Thyroid gland (tissue), 4 donors: ENCODE results near the gene APOL3. TPM values are rescaled to one million over a fixed set of nuclear protein-coding genes. Genes with fewer than 3 reads are reported as not detected.
"Not testable (repeated sequence)": the region's sequence is repeated elsewhere in the genome, so short reads cannot be mapped to it uniquely, and the experiment has no call there.

Experiments used
- DNase-seq, 2 donors: peaks; one replicate each; pipeline ENCODE4 v3.0.0-alpha.2; 2019
- H3K27ac ChIP-seq, 3 donors: fragments of 200-600 bp; sonication (generic); 1 replicate in 2 of 3; 2 replicates in 1 of 3; pipeline ENCODE4 v1.5.1; 2016 to 2019; ENCODE audit warnings: mild to moderate bottlenecking in 1 of 3, moderate library complexity in 1 of 3
- H3K27me3 ChIP-seq: fragments of 200-600 bp; sonication (generic); one replicate; pipeline ENCODE4 v1.5.1; 2019
- H3K36me3 ChIP-seq, 2 donors: fragments of 200-600 bp; sonication (generic); one replicate each; pipeline ENCODE4 v1.5.1; 2016 to 2019
- H3K4me1 ChIP-seq, 2 donors: fragments of 200-600 bp; sonication (generic); one replicate each; pipeline ENCODE4 v1.5.1; 2017 to 2019
- H3K4me3 ChIP-seq, 3 donors: fragments of 200-600 bp; sonication (generic); replicated peaks in 1 of 3; 1 replicate in 2 of 3; 2 replicates in 1 of 3; pipeline ENCODE4 v1.5.1; 2016; ENCODE audit warnings: mild to moderate bottlenecking in 1 of 3
- H3K9me3 ChIP-seq: fragments of 200-600 bp; sonication (generic); one replicate; pipeline ENCODE4 v1.5.1; 2017
- CTCF ChIP-seq, 6 experiments: fragments of 200-600 bp in 3 of 6; fragments of 450-650 bp in 3 of 6; sonication (generic) in 3 of 6; IDR thresholded peaks; one replicate each; pipeline ENCODE4 v1.5.1; 2016 to 2019; ENCODE audit warnings: antibody characterized with exemption in 6 of 6, mild to moderate bottlenecking in 2 of 6, inconsistent platforms in 1 of 6, moderate library complexity in 1 of 6
- POLR2A ChIP-seq, 2 donors: fragments of 450-650 bp; IDR thresholded peaks; one replicate each; pipeline ENCODE4 v1.6.1; 2017; ENCODE audit warnings: antibody characterized with exemption in 2 of 2, mild to moderate bottlenecking in 2 of 2, moderate library complexity in 1 of 2
- WGBS, 2 donors: methylation state at CpG; one replicate each; pipeline ENCODE4 v1.1.5; 2017; 5-methylcytosine and 5-hydroxymethylcytosine counted together
- intact Hi-C: fragments of 100-400 bp; cut with DNase I; formaldehyde crosslinking; loops from one replicate; pipeline ENCODE4 v1.15.1; 2023
- total RNA-seq, 4 donors: library from RNA; depleted of rRNA; stranded (reverse); fragments of >200 nt; gene quantifications; one replicate each; pipeline ENCODE4 v1.2.3, GENCODE V29; 2016

The APOL3 gene
- total RNA-seq, 4 donors from 2014 or later, result 23.3 to 91.9 (median 59.9) TPM

DNA sequence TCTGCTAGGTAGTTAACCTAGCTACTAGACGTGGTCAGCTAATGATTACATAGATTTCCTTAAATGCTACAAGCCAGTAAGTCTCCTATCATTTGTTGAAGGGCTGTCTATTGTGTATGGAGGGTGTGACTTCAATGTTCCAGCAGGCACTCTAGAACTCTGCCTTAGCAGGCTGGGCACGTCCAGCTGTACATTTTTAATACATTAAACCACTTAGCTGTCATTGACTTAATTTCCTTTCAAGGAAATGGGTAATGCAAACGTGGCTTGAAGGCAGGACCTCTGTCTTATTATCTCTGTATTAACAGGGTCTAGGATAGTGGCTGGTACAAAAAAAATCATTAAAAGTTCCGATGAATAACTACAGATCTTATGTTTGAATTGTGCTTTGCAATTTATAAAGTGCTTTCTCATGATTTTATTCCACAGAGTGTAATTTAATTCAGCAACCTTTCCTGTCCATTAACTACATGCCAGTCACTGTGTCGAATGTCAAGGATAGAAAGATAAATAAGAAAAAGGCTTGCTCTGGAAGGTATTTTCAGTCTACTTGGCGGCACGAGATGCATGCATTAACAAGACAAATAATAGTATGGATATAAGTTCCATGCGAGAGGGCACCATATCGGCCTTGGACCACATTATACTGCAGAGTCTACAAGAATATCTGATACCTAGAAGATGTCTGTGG, 60.3 kb downstream of the APOL3 start:
- DNase-seq, result no peak
- Histone ChIP-seq H3K9me3 (no peaks in the 10 kb centered on the region), H3K4me3 (no peak overlapping the region), H3K27ac (no peak overlapping the region), H3K4me1 (peaks cover 0 to 3% of the 10 kb centered on the region in 2 donors), H3K27me3 (no peaks in the 10 kb centered on the region), H3K36me3 (no peaks in the 10 kb centered on the region)
- WGBS, 2 donors, result 87 to 91% methylated on average over 9 of the region's 9 CpGs
- intact Hi-C loops, result no loop called here
- no peak for TF ChIP-seq CTCF (IDR thresholded peaks at IDR 0.05)
- no peak for TF ChIP-seq POLR2A (IDR thresholded peaks at IDR 0.05)

DNA sequence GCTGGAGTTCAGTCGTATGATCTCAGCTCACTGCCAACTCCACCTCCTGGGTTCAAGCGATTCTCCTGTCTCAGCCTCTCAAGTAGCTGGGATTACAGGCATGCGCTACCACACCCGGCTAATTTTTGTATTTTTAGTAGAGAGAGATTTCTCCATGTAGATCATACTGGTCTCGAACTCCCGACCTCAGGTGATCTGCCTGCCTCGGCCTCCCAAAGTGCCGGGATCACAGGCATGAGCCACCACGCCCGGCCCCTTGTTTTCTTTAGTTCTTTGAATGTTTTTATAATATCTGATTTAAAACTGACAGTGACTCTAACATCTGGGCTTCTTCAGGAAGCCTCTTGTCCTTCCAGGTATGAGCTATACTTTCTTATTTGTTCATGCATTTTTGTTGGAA, 61.0 kb downstream of the APOL3 start:
- WGBS, 2 donors, result 84 to 86% methylated on average over 10 of the region's 10 CpGs
- H3K27me3 ChIP-seq, intact Hi-C loops, H3K36me3 ChIP-seq, H3K4me1 ChIP-seq, H3K4me3 ChIP-seq, DNase-seq, H3K9me3 ChIP-seq, H3K27ac ChIP-seq: not testable (repeated sequence)

- 46 to 55% methylated on average over 8 of the region's 8 CpGs for WGBS, 2 donors
- intact Hi-C loops, result no loop called here
- Histone ChIP-seq H3K4me3 (no peak overlapping the region), H3K4me1 (peaks cover 0 to 3% of the 10 kb centered on the region in 2 donors), H3K27ac (no peak overlapping the region), H3K27me3 (no peaks in the 10 kb centered on the region), H3K9me3 (no peaks in the 10 kb centered on the region), H3K36me3 (no peaks in the 10 kb centered on the region)
- DNase-seq, result no peak
- TF ChIP-seq POLR2A (IDR thresholded peaks at IDR 0.05) (no peak), CTCF (IDR thresholded peaks at IDR 0.05) (no peak)
These were observed 62.7 kb downstream of the APOL3 start for GRCh38 chr22:36097880-36098279.

DNA sequence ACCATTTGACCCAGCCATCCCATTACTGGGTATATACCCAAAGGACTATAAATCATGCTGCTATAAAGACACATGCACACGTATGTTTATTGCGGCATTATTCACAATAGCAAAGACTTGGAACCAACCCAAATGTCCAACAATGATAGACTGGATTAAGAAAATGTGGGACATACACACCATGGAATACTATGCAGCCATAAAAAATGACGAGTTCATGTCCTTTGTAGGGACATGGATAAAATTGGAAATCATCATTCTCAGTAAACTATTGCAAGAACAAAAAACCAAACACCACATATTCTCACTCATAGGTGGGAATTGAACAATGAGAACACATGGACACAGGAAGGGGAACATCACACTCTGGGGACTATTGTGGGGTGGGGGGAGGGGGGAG, 69.8 kb downstream of the APOL3 start:
- DNase-seq, H3K27me3 ChIP-seq, H3K36me3 ChIP-seq, intact Hi-C loops, H3K4me3 ChIP-seq, H3K9me3 ChIP-seq, H3K4me1 ChIP-seq, H3K27ac ChIP-seq: not testable (repeated sequence)
- 100% methylated on average over 1 of the region's 3 CpGs for WGBS, 2 donors

Other genes with a start within 250 kb of the APOL3 start
- gene RBFOX2, start 131.9 kb downstream of the APOL3 start, total RNA-seq, result 100 to 1,000 TPM; 103 to 139 (median 108) TPM
- gene APOL4, start 41.1 kb upstream of the APOL3 start, total RNA-seq, result 10 to 100 TPM in 1 of 4 donors, 1 to 10 TPM in 2, not detected in 1; 5.8 to 16.1 (median 7.5) TPM
- gene APOL2, start 78.8 kb upstream of the APOL3 start, total RNA-seq, result 10 to 100 TPM; 31.1 to 45.6 (median 35.6) TPM
- gene APOL1, start 92.4 kb upstream of the APOL3 start, total RNA-seq, result 10 to 100 TPM in 3 of 4 donors, 1 to 10 TPM in 1; 6.7 to 16.8 (median 11.0) TPM
- gene MYH9, start 227.2 kb upstream of the APOL3 start, total RNA-seq, result 100 to 1,000 TPM; 228 to 375 (median 275) TPM